Occipital lobe (tissue), 2 donors: ENCODE results near the gene TFCP2. TPM values are rescaled to one million over a fixed set of nuclear protein-coding genes. Genes with fewer than 3 reads are reported as not detected.
A peak's percentile ranks its signal among the peaks of the same experiment; 100 is the strongest.
"Not testable (repeated sequence)": the region's sequence is repeated elsewhere in the genome, so short reads cannot be mapped to it uniquely, and the experiment has no call there.

ENCODE experiments used
- DNase-seq: peaks from one replicate; lab custom pipeline; 2025; lab: John Stamatoyannopoulos, UW
- total RNA-seq: library from RNA; depleted of rRNA; stranded (reverse); fragments of >200 nt; gene quantifications from one replicate; pipeline ENCODE4 v1.2.3, GENCODE V29; 2014

The TFCP2 gene
- total RNA-seq, 1 donor from 2014 or later = 13.6 TPM

- no peak for DNase-seq
Measured at GRCh38 chr12:51082561-51083125, 90.3 kb downstream of the TFCP2 start.

- DNase-seq = no peak
Measured at GRCh38 chr12:51081421-51081820, 91.5 kb downstream of the TFCP2 start.

GRCh38 chr12:51080136-51080535 lies 92.8 kb downstream of the TFCP2 start:
- DNase-seq = no peak

- DNase-seq = not testable (repeated sequence)
Measured at GRCh38 chr12:51078866-51079265, 94.1 kb downstream of the TFCP2 start.

GRCh38 chr12:51078346-51078745 lies 94.6 kb downstream of the TFCP2 start:
- DNase-seq = not testable (repeated sequence)

GRCh38 chr12:51077930-51078329 lies 95.0 kb downstream of the TFCP2 start:
- peak; percentile 32 for DNase-seq

- DNase-seq = no peak
Measured at GRCh38 chr12:51076236-51076930, 96.6 kb downstream of the TFCP2 start.

- no peak for DNase-seq
Measured at GRCh38 chr12:51075390-51075789, 97.5 kb downstream of the TFCP2 start.

GRCh38 chr12:51071663-51072062 lies 101.3 kb downstream of the TFCP2 start:
- DNase-seq = no peak

- no peak for DNase-seq
Measured at GRCh38 chr12:51070004-51070403, 102.9 kb downstream of the TFCP2 start.

- DNase-seq = no peak
Measured at GRCh38 chr12:51067771-51068170, 105.2 kb downstream of the TFCP2 start.

- no peak for DNase-seq
Measured at GRCh38 chr12:51067229-51067628, 105.7 kb downstream of the TFCP2 start.

GRCh38 chr12:51065530-51065929 lies 107.4 kb downstream of the TFCP2 start:
- no peak for DNase-seq

- DNase-seq = no peak
Measured at GRCh38 chr12:51062631-51063397, 110.1 kb downstream of the TFCP2 start.

GRCh38 chr12:51059086-51059485 lies 113.8 kb downstream of the TFCP2 start:
- no peak for DNase-seq

GRCh38 chr12:51056242-51056641 lies 116.7 kb downstream of the TFCP2 start:
- DNase-seq = no peak

- no peak for DNase-seq
Measured at GRCh38 chr12:51055060-51055459, 117.9 kb downstream of the TFCP2 start.

- DNase-seq = no peak
Measured at GRCh38 chr12:51051787-51052186, 121.1 kb downstream of the TFCP2 start.

GRCh38 chr12:51049525-51049924 lies 123.4 kb downstream of the TFCP2 start:
- no peak for DNase-seq

- DNase-seq = no peak
Measured at GRCh38 chr12:51048661-51049251, 124.2 kb downstream of the TFCP2 start.

- peak; percentile 97 for DNase-seq
Measured at GRCh38 chr12:51047655-51048540, 125.0 kb downstream of the TFCP2 start, which contains the start of gene LETMD1. Gene LETMD1, plus strand, starts transcription at chr12:51048327. Its CDS starts 30 bp downstream, at chr12:51048357.
